Activated B cell treated with CpG ODN at 0.5 μM for 24 hours (primary cell): Measurements from ENCODE around the gene HIVEP3. TPM values are rescaled to one million over a fixed set of nuclear protein-coding genes. Genes with fewer than 3 reads are reported as not detected.

ENCODE experiments used
- ATAC-seq: fragments of 200-7000 bp; cut with Tn5 transposase; one replicate; pipeline ENCODE4 v1.10.0; 2021; ENCODE audit warnings: low read depth, mild to moderate bottlenecking, moderate library complexity
- CTCF ChIA-PET: fragments of 350-600 bp; sonication (Branson Sonifier 250); formaldehyde crosslinking; loops from one replicate; lab custom pipeline; 2021; ENCODE audit warnings: antibody characterized with exemption; lab: Charles Lee
- POLR2A ChIA-PET: fragments of 350-600 bp; sonication (Branson Sonifier 250); formaldehyde crosslinking; loops from one replicate; lab custom pipeline; 2021; ENCODE audit warnings: antibody characterized with exemption; lab: Charles Lee
- DNase-seq: peaks from one replicate; pipeline ENCODE4 v3.0.0; 2022
- H3K27ac Mint-ChIP-seq: one replicate; pipeline ENCODE4 v1.8.0; 2020; ENCODE audit warnings: mixed read lengths
- H3K27me3 Mint-ChIP-seq: one replicate; pipeline ENCODE4 v1.8.0; 2021; ENCODE audit warnings: mixed read lengths
- H3K36me3 Mint-ChIP-seq: one replicate; pipeline ENCODE4 v1.8.0; 2021; ENCODE audit warnings: low read depth, mixed read lengths
- H3K4me1 Mint-ChIP-seq: one replicate; pipeline ENCODE4 v1.8.0; 2021; ENCODE audit warnings: mixed read lengths
- H3K4me3 Mint-ChIP-seq: one replicate; pipeline ENCODE4 v1.8.0; 2020; ENCODE audit warnings: mild to moderate bottlenecking, mixed read lengths
- H3K9me3 Mint-ChIP-seq: one replicate; pipeline ENCODE4 v1.8.0; 2020; ENCODE audit warnings: mixed read lengths
- CTCF ChIP-seq: fragments of 200-600 bp; IDR thresholded peaks from one replicate; pipeline ENCODE4 v1.8.0; 2022; ENCODE audit warnings: antibody characterized with exemption, mild to moderate bottlenecking
- intact Hi-C: fragments of 100-400 bp; cut with micrococcal nuclease; formaldehyde crosslinking; loops from one replicate; pipeline ENCODE4 v1.15.1; 2024
- total RNA-seq: library from RNA; stranded (reverse); gene quantifications from 2 replicates; pipeline ENCODE4 v1.2.3, GENCODE V29; 2022

HIVEP3 gene
- total RNA-seq, 1 donor from 2014 or later: 14.4 TPM

DNA sequence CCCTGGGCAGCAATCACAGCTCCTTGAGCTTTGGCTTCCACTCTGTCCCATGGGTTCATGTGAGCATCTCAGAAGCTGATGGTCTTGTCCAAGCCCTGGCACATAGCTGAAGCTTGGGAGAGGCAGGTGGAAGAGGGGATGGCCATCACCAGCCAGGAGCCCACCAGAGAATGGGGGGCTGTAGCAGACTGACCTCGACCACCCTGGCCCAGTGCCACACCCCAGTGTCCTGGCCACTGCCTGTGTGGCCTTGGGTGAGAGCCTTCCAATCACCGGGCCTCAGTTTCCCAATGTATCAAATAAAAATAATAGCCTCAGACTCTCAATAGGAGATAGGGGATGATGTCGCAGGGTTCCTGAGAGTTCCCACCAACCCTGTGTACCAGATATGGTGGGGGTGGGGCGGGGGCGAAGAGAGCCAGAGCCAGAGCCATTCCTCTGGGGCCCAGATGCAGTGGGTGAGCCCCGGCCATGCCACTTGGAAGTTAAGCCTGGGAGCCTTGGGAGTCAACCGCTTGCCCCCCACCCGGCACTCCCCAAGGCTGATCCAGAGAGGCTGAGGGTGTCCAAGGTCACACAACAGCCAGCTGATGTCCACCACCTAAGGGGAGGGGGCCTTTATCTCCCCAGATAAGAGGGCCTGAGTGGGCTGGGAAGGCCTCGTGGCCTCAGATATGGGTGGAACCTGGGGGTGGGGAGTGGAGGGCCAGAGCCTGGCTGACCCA is 424.9 kb downstream of the HIVEP3 start:
- H3K27me3 Mint-ChIP-seq: peaks cover 24% of the 10 kb centered on the region
- no peak for DNase-seq
- ChIA-PET CTCF (no interaction called here), POLR2A (no interaction called here)
- no peak overlapping the region for H3K27ac Mint-ChIP-seq
- intact Hi-C loops: no loop called here
- H3K36me3 Mint-ChIP-seq: no peaks in the 10 kb centered on the region
- TF ChIP-seq CTCF: no peak
- H3K9me3 Mint-ChIP-seq: no peaks in the 10 kb centered on the region
- H3K4me3 Mint-ChIP-seq: no peak overlapping the region
- ATAC-seq: no peak
- H3K4me1 Mint-ChIP-seq: peaks cover 6% of the 10 kb centered on the region

GRCh38 chr1:41493117-41493536 is 425.6 kb downstream of the HIVEP3 start:
- CTCF ChIA-PET: no interaction called here
- peaks cover 24% of the 10 kb centered on the region for H3K27me3 Mint-ChIP-seq

DNA sequence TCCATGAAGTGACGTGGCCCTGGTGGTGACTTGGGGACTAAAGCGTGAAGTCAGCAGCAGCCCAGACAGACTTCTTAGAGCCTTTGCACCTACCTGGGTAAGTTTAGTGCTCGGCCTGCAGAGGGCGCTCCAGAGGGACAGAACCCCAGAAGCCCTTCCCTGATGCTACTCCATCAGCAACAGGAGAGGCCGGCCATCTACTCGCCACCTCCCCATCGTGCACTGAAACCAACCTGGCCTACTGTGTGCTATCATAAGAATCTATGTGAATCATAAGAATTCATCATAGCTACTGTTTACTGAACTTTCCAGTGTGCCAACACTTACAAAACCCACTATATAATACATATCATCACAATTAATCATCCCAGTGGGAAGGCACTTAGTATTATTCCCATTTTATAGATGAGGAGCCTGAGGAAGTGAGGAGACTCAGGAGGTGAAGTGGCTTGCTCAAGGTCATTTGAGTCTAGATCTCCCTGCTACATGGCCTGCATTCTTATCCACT is 426.3 kb downstream of the HIVEP3 start:
- no peak overlapping the region for H3K4me3 Mint-ChIP-seq
- no peak for TF ChIP-seq CTCF
- no peaks in the 10 kb centered on the region for H3K9me3 Mint-ChIP-seq
- ChIA-PET POLR2A (no interaction called here), CTCF (no interaction called here)
- peaks cover 28% of the 10 kb centered on the region for H3K27me3 Mint-ChIP-seq
- intact Hi-C loops: no loop called here
- no peak for ATAC-seq
- H3K4me1 Mint-ChIP-seq: peaks cover 10% of the 10 kb centered on the region
- no peak for DNase-seq
- H3K36me3 Mint-ChIP-seq: no peaks in the 10 kb centered on the region
- no peak overlapping the region for H3K27ac Mint-ChIP-seq

More at GRCh38 chr1:41493117-41493536, 425.6 kb downstream of the HIVEP3 start:
- intact Hi-C loops: no loop called here
- no peak overlapping the region for H3K27ac Mint-ChIP-seq
- ATAC-seq: no peak
- no peaks in the 10 kb centered on the region for H3K36me3 Mint-ChIP-seq
- peaks cover 6% of the 10 kb centered on the region for H3K4me1 Mint-ChIP-seq
- TF ChIP-seq CTCF: no peak
- no peaks in the 10 kb centered on the region for H3K9me3 Mint-ChIP-seq
- no peak for DNase-seq
- no peak overlapping the region for H3K4me3 Mint-ChIP-seq
- POLR2A ChIA-PET: no interaction called here

DNA sequence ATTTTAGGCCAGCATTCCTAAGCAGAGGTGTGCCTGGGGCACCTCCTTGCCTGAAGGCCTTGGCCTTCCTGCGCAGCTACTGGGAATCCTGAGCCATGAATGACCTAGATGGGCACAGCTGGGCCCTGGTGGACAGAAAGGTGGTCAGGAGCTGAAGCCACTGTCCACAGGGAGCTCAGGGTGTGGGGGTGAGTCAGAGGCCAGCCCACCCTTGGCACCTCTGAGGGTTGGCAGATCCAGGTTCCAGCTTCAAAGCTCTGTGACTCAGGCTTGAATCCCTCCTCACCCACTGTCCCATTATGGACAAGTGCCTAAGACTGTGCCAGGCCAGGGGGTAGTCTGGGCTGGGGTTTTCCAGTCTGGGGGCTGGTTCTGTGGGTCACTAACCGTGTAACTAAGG is 427.8 kb downstream of the HIVEP3 start:
- POLR2A ChIA-PET: no interaction called here
- Mint-ChIP-seq H3K27me3 (peaks cover 37% of the 10 kb centered on the region), H3K27ac (no peak overlapping the region), H3K36me3 (no peaks in the 10 kb centered on the region), H3K4me1 (peaks cover 21% of the 10 kb centered on the region), H3K9me3 (no peaks in the 10 kb centered on the region), H3K4me3 (no peak overlapping the region)
- no peak for ATAC-seq
- intact Hi-C loops: no loop called here
- no peak for TF ChIP-seq CTCF
- CTCF ChIA-PET: interaction anchor here (1.4 kb wide), 1 partner anchor 24 kb away, joined by 3 read pairs; no protein-coding TSS in a partner anchor
- no peak for DNase-seq

- no peak overlapping the region for H3K27ac Mint-ChIP-seq
- H3K27me3 Mint-ChIP-seq: peaks cover 28% of the 10 kb centered on the region
- H3K4me1 Mint-ChIP-seq: peaks cover 15% of the 10 kb centered on the region
- no peak overlapping the region for H3K4me3 Mint-ChIP-seq
- H3K9me3 Mint-ChIP-seq: no peaks in the 10 kb centered on the region
- TF ChIP-seq CTCF: no peak
- POLR2A ChIA-PET: no interaction called here
- no peak for DNase-seq
- H3K36me3 Mint-ChIP-seq: no peaks in the 10 kb centered on the region
- intact Hi-C loops: no loop called here
- ATAC-seq: no peak
- CTCF ChIA-PET: interaction anchor here (1.4 kb wide), 1 partner anchor 26 kb away, joined by 3 read pairs; no protein-coding TSS in a partner anchor
These were observed 429.2 kb downstream of the HIVEP3 start for GRCh38 chr1:41489561-41489960.
